Right ventricle myocardium superior (tissue), 1 donor: ENCODE measurements around the gene GYS2. TPM values are rescaled to one million over a fixed set of nuclear protein-coding genes. Genes with fewer than 3 reads are reported as not detected.

Experiments
- total RNA-seq: library from RNA; stranded (reverse); fragmentation: NEBNext Ultra II Directional; extraction: Animal tissue kit (Norgen Biotek cat#: 25700); gene quantifications from one replicate; pipeline ENCODE4 v1.2.1, GENCODE V29; 2021
- donor health status: DM: no; HTN: yes; CAD: no; lungs with severe emphysema.

The GYS2 gene
- total RNA-seq, 1 donor from 2014 or later = not detected

Other genes with a start within 250 kb of the GYS2 start
- gene IAPP, start 231.9 kb downstream of the GYS2 start, total RNA-seq = not detected
- gene PYROXD1, start 167.2 kb downstream of the GYS2 start, total RNA-seq = 17.1 TPM
- 18.0 TPM for gene RECQL, start 103.2 kb downstream of the GYS2 start, total RNA-seq
- 15.6 TPM for gene GOLT1B, start 103.1 kb downstream of the GYS2 start, total RNA-seq
- gene SPX, start 78.6 kb downstream of the GYS2 start, total RNA-seq = 11.0 TPM
- gene LDHB, start 53.0 kb upstream of the GYS2 start, total RNA-seq = 2,064 TPM
- 53.5 TPM for gene KCNJ8, start 169.9 kb upstream of the GYS2 start, total RNA-seq